ENCODE measurements around the gene MKRN1. TPM values are rescaled to one million over a fixed set of nuclear protein-coding genes. Genes with fewer than 3 reads are reported as not detected.
"Not testable (repeated sequence)": the region's sequence is repeated elsewhere in the genome, so short reads cannot be mapped to it uniquely, and the experiment has no call there.

MKRN1 gene
- polyA plus RNA-seq, 4 donors, result 57.7 to 90.4 (median 70.1) TPM

DNA sequence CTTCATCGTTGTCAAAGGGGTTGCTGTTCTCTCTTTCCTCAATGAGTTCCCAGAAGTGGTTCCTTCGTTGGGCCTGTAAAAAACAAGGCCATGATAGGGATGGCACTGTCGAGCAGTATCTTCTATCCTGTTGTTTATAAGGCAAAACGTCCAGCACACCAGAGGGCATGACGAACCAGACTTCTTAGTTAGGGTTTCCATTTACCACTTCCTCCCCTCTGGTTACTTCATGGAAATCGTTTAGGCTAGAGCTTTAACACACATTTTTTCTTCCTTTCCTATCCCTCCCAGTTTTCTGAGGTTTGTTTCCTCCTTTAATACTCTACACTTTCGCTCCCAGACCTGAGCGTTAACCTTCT, 24.7 kb downstream of the MKRN1 start:
- H3K4me1 ChIP-seq (ENCODE audit: control insufficient read depth in 3 of 3, insufficient read depth in 2 of 3, low read depth in 1 of 3, low read length in 2 of 3), result peaks cover 0 to 2% (median 0%) of the 10 kb centered on the region in 3 donors

GRCh38 chr7:140453785-140454656, 25.3 kb downstream of the MKRN1 start:
- not testable (repeated sequence) for H3K4me3 ChIP-seq (ENCODE audit: low read depth in 1 of 3, low read length in 3 of 3); FAIRE-seq; H3K27me3 ChIP-seq (ENCODE audit: control insufficient read depth in 3 of 3, insufficient read depth in 3 of 3, low read length in 3 of 3); H3K4me1 ChIP-seq (ENCODE audit: control insufficient read depth in 3 of 3, insufficient read depth in 2 of 3, low read depth in 1 of 3, low read length in 2 of 3); H3K27ac ChIP-seq (ENCODE audit: low read depth in 1 of 3, low read length in 2 of 3); DNase-seq; H3K9me3 ChIP-seq (ENCODE audit: control insufficient read depth in 2 of 2, insufficient read depth in 1 of 2, low read depth in 1 of 2, low read length in 1 of 2)
- H3K36me3 ChIP-seq (ENCODE audit: control insufficient read depth in 3 of 3, insufficient read depth in 2 of 3, low read depth in 1 of 3, low read length in 3 of 3), result peaks cover 17 to 34% (median 25%) of the 10 kb centered on the region in 3 donors
- WGBS, 3 donors, result 71 to 82% (median 81%) methylated on average over 9 of the region's 9 CpGs

More for the DNA sequence above, 24.7 kb downstream of the MKRN1 start:
- Histone ChIP-seq H3K4me3 (ENCODE audit: low read depth in 1 of 3, low read length in 3 of 3) (no peak overlapping the region), H3K27me3 (ENCODE audit: control insufficient read depth in 3 of 3, insufficient read depth in 3 of 3, low read length in 3 of 3) (no peaks in the 10 kb centered on the region), H3K27ac (ENCODE audit: low read depth in 1 of 3, low read length in 2 of 3) (no peak overlapping the region), H3K9me3 (ENCODE audit: control insufficient read depth in 2 of 2, insufficient read depth in 1 of 2, low read depth in 1 of 2, low read length in 1 of 2) (no peaks in the 10 kb centered on the region), H3K36me3 (ENCODE audit: control insufficient read depth in 3 of 3, insufficient read depth in 2 of 3, low read depth in 1 of 3, low read length in 3 of 3) (peaks cover 17 to 37% (median 22%) of the 10 kb centered on the region in 3 donors)
- FAIRE-seq, result no peak
- 66 to 73% (median 67%) methylated on average over 8 of the region's 8 CpGs for WGBS, 3 donors
- DNase-seq, result no peak

GRCh38 chr7:140453273-140453672, 26.0 kb downstream of the MKRN1 start:
- H3K36me3 ChIP-seq (ENCODE audit: control insufficient read depth in 3 of 3, insufficient read depth in 2 of 3, low read depth in 1 of 3, low read length in 3 of 3), result peaks cover 17 to 31% (median 24%) of the 10 kb centered on the region in 3 donors
- 45 to 78% (median 61%) methylated on average over 4 of the region's 4 CpGs for WGBS, 3 donors
- H3K4me1 ChIP-seq (ENCODE audit: control insufficient read depth in 3 of 3, insufficient read depth in 2 of 3, low read depth in 1 of 3, low read length in 2 of 3), result peaks cover 0 to 2% (median 0%) of the 10 kb centered on the region in 3 donors
- no peak overlapping the region for H3K27ac ChIP-seq (ENCODE audit: low read depth in 1 of 3, low read length in 2 of 3)
- no peak overlapping the region for H3K4me3 ChIP-seq (ENCODE audit: low read depth in 1 of 3, low read length in 3 of 3)
- FAIRE-seq, result no peak
- H3K9me3 ChIP-seq (ENCODE audit: control insufficient read depth in 2 of 2, insufficient read depth in 1 of 2, low read depth in 1 of 2, low read length in 1 of 2), result no peaks in the 10 kb centered on the region
- no peak for DNase-seq
- no peaks in the 10 kb centered on the region for H3K27me3 ChIP-seq (ENCODE audit: control insufficient read depth in 3 of 3, insufficient read depth in 3 of 3, low read length in 3 of 3)

DNA sequence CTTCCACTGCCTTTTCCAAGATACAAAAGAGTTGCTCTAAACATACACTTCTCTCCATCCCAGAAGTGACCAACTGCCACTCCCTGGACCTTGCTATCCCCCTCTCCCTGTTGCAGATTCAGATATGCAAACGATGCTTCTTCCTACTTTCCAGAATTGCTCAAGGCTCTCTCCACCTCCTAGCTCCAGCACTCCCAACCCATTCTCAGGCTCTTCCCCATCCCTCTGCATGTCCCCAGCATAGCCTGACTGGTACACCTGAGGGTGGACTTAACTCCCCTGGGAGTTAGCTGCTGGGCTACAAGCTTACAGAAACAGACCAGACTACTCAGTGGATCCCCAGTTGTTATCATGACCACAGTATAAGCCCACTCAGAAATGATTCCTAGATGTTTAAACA, 27.6 kb downstream of the MKRN1 start:
- peaks cover 17 to 28% (median 21%) of the 10 kb centered on the region in 3 donors for H3K36me3 ChIP-seq (ENCODE audit: control insufficient read depth in 3 of 3, insufficient read depth in 2 of 3, low read depth in 1 of 3, low read length in 3 of 3)

GRCh38 chr7:140448781-140449480, 30.4 kb downstream of the MKRN1 start:
- FAIRE-seq, result no peak
- 84 to 93% (median 88%) methylated on average over 4 of the region's 4 CpGs for WGBS, 3 donors

More for the DNA sequence above, 27.6 kb downstream of the MKRN1 start:
- H3K27ac ChIP-seq (ENCODE audit: low read depth in 1 of 3, low read length in 2 of 3), result no peak overlapping the region
- H3K9me3 ChIP-seq (ENCODE audit: control insufficient read depth in 2 of 2, insufficient read depth in 1 of 2, low read depth in 1 of 2, low read length in 1 of 2), result no peaks in the 10 kb centered on the region
- FAIRE-seq, result no peak
- WGBS, 3 donors, result 7 to 50% (median 36%) methylated on average over 1 of the region's 1 CpG
- H3K4me1 ChIP-seq (ENCODE audit: control insufficient read depth in 3 of 3, insufficient read depth in 2 of 3, low read depth in 1 of 3, low read length in 2 of 3), result peaks cover 0 to 2% (median 0%) of the 10 kb centered on the region in 3 donors
- no peak overlapping the region for H3K4me3 ChIP-seq (ENCODE audit: low read depth in 1 of 3, low read length in 3 of 3)
- no peaks in the 10 kb centered on the region for H3K27me3 ChIP-seq (ENCODE audit: control insufficient read depth in 3 of 3, insufficient read depth in 3 of 3, low read length in 3 of 3)
- DNase-seq, result no peak

GRCh38 chr7:140447841-140448240, 31.5 kb downstream of the MKRN1 start:
- H3K9me3 ChIP-seq (ENCODE audit: control insufficient read depth in 2 of 2, insufficient read depth in 1 of 2, low read depth in 1 of 2, low read length in 1 of 2), result no peaks in the 10 kb centered on the region
- H3K36me3 ChIP-seq (ENCODE audit: control insufficient read depth in 3 of 3, insufficient read depth in 2 of 3, low read depth in 1 of 3, low read length in 3 of 3), result peaks cover 0 to 7% (median 3%) of the 10 kb centered on the region in 3 donors
- 74 to 92% (median 87%) methylated on average over 7 of the region's 7 CpGs for WGBS, 3 donors
- FAIRE-seq, result no peak
- H3K27ac ChIP-seq (ENCODE audit: low read depth in 1 of 3, low read length in 2 of 3), result no peak overlapping the region
- H3K4me1 ChIP-seq (ENCODE audit: control insufficient read depth in 3 of 3, insufficient read depth in 2 of 3, low read depth in 1 of 3, low read length in 2 of 3), result no peaks in the 10 kb centered on the region
- H3K27me3 ChIP-seq (ENCODE audit: control insufficient read depth in 3 of 3, insufficient read depth in 3 of 3, low read length in 3 of 3), result no peaks in the 10 kb centered on the region
- no peak for DNase-seq
- H3K4me3 ChIP-seq (ENCODE audit: low read depth in 1 of 3, low read length in 3 of 3), result no peak overlapping the region

More at GRCh38 chr7:140448781-140449480, 30.4 kb downstream of the MKRN1 start:
- Histone ChIP-seq H3K27me3 (ENCODE audit: control insufficient read depth in 3 of 3, insufficient read depth in 3 of 3, low read length in 3 of 3) (no peaks in the 10 kb centered on the region), H3K4me1 (ENCODE audit: control insufficient read depth in 3 of 3, insufficient read depth in 2 of 3, low read depth in 1 of 3, low read length in 2 of 3) (peaks cover 0 to 1% (median 0%) of the 10 kb centered on the region in 3 donors), H3K4me3 (ENCODE audit: low read depth in 1 of 3, low read length in 3 of 3) (no peak overlapping the region), H3K27ac (ENCODE audit: low read depth in 1 of 3, low read length in 2 of 3) (no peak overlapping the region), H3K9me3 (ENCODE audit: control insufficient read depth in 2 of 2, insufficient read depth in 1 of 2, low read depth in 1 of 2, low read length in 1 of 2) (no peaks in the 10 kb centered on the region), H3K36me3 (ENCODE audit: control insufficient read depth in 3 of 3, insufficient read depth in 2 of 3, low read depth in 1 of 3, low read length in 3 of 3) (peaks cover 3 to 7% (median 5%) of the 10 kb centered on the region in 3 donors)
- DNase-seq, result no peak

DNA sequence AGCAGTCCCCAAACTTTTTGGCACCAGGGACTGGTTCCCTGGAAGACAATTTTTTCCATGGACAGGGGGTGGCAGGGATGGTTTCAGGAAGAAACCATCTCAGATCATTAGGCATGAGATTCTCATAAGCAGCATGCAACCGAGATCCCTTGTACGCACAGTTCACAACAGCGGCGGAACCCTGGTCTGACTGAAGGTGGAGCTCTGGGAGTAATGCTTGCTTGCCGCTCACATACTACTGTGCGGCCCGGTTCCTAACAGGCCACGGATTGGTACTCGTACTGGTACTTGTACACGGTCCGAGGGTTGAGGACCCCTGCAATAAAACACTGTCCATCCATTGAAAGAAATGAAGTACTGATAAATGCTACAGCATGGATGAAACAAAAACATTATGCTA, 32.8 kb downstream of the MKRN1 start:
- peaks cover 0 to 7% (median 0%) of the 10 kb centered on the region in 3 donors for H3K36me3 ChIP-seq (ENCODE audit: control insufficient read depth in 3 of 3, insufficient read depth in 2 of 3, low read depth in 1 of 3, low read length in 3 of 3)
- H3K4me1 ChIP-seq (ENCODE audit: control insufficient read depth in 3 of 3, insufficient read depth in 2 of 3, low read depth in 1 of 3, low read length in 2 of 3), result no peaks in the 10 kb centered on the region
- WGBS, 3 donors, result 86 to 97% (median 94%) methylated on average over 11 of the region's 11 CpGs
- DNase-seq (no peak), FAIRE-seq (no peak)
- H3K27me3 ChIP-seq (ENCODE audit: control insufficient read depth in 3 of 3, insufficient read depth in 3 of 3, low read length in 3 of 3), result no peaks in the 10 kb centered on the region
- no peak overlapping the region for H3K4me3 ChIP-seq (ENCODE audit: low read depth in 1 of 3, low read length in 3 of 3)
- no peaks in the 10 kb centered on the region for H3K9me3 ChIP-seq (ENCODE audit: control insufficient read depth in 2 of 2, insufficient read depth in 1 of 2, low read depth in 1 of 2, low read length in 1 of 2)
- H3K27ac ChIP-seq (ENCODE audit: low read depth in 1 of 3, low read length in 2 of 3), result no peak overlapping the region

GRCh38 chr7:140441519-140441918, 37.8 kb downstream of the MKRN1 start:
- no peaks in the 10 kb centered on the region for H3K36me3 ChIP-seq (ENCODE audit: control insufficient read depth in 3 of 3, insufficient read depth in 2 of 3, low read depth in 1 of 3, low read length in 3 of 3)
- no peak overlapping the region for H3K27ac ChIP-seq (ENCODE audit: low read depth in 1 of 3, low read length in 2 of 3)
- DNase-seq (no peak), FAIRE-seq (no peak)
- WGBS, 3 donors, result 75 to 83% (median 83%) methylated on average over 2 of the region's 2 CpGs
- no peaks in the 10 kb centered on the region for H3K4me1 ChIP-seq (ENCODE audit: control insufficient read depth in 3 of 3, insufficient read depth in 2 of 3, low read depth in 1 of 3, low read length in 2 of 3)
- no peaks in the 10 kb centered on the region for H3K27me3 ChIP-seq (ENCODE audit: control insufficient read depth in 3 of 3, insufficient read depth in 3 of 3, low read length in 3 of 3)
- no peaks in the 10 kb centered on the region for H3K9me3 ChIP-seq (ENCODE audit: control insufficient read depth in 2 of 2, insufficient read depth in 1 of 2, low read depth in 1 of 2, low read length in 1 of 2)
- no peak overlapping the region for H3K4me3 ChIP-seq (ENCODE audit: low read depth in 1 of 3, low read length in 3 of 3)
